Spleen (tissue), 7 donors: ENCODE data around the gene SDK1.

Experiments
- POLR2A ChIP-seq, 3 donors: fragments of 450-650 bp; IDR thresholded peaks; one replicate each; pipeline ENCODE4 v1.5.1; 2017; ENCODE audit warnings: antibody characterized with exemption in 3 of 3, mild to moderate bottlenecking in 1 of 3
- POLR2AphosphoS5 ChIP-seq, 3 donors: sonication (generic); formaldehyde crosslinking; IDR thresholded peaks; one replicate each; pipeline ENCODE4 v1.5.1; 2017; ENCODE audit warnings: antibody characterized with exemption in 3 of 3
- TF ChIP-seq, protein P1 (sequence below), 11 experiments: fragments of 200-600 bp in 7 of 11; fragments of 450-650 bp in 4 of 11; sonication (generic) in 4 of 11; IDR thresholded peaks in 8 of 11; conservative IDR thresholded peaks in 3 of 11; 1 replicate in 7 of 11; 2 replicates in 4 of 11; pipeline versions ENCODE4 v1.4.0 to v1.8.0; 2016 to 2021; ENCODE audit warnings: antibody characterized with exemption in 11 of 11, inconsistent platforms in 4 of 11, mild to moderate bottlenecking in 1 of 11
- donor health status: DM: no; HTN: no; CAD: no; lungs with moderate emphysema.
- donor health status: DM: no; HTN: no; CAD: no.
- donor health status: DM: no; HTN: no; CAD: no.

- TF ChIP-seq POLR2A (IDR thresholded peaks at IDR 0.05) (no peak), POLR2AphosphoS5 (IDR thresholded peaks at IDR 0.05) (no peak)
- TF ChIP-seq, protein P1, sequence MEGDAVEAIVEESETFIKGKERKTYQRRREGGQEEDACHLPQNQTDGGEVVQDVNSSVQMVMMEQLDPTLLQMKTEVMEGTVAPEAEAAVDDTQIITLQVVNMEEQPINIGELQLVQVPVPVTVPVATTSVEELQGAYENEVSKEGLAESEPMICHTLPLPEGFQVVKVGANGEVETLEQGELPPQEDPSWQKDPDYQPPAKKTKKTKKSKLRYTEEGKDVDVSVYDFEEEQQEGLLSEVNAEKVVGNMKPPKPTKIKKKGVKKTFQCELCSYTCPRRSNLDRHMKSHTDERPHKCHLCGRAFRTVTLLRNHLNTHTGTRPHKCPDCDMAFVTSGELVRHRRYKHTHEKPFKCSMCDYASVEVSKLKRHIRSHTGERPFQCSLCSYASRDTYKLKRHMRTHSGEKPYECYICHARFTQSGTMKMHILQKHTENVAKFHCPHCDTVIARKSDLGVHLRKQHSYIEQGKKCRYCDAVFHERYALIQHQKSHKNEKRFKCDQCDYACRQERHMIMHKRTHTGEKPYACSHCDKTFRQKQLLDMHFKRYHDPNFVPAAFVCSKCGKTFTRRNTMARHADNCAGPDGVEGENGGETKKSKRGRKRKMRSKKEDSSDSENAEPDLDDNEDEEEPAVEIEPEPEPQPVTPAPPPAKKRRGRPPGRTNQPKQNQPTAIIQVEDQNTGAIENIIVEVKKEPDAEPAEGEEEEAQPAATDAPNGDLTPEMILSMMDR (IDR thresholded peaks at IDR 0.05 in 8 of 11, conservative IDR thresholded peaks at IDR 0.05 in 3 of 11) = no peak
These were observed 856.6 kb downstream of the SDK1 start for GRCh38 chr7:4157651-4158050.
